GM21723 (cell line): ENCODE results near the gene CABLES1.
"Not testable (repeated sequence)": the region's sequence is repeated elsewhere in the genome, so short reads cannot be mapped to it uniquely, and the experiment has no call there.

Experiments
- ATAC-seq: cut with Tn5 transposase; IDR thresholded peaks from one replicate; pipeline ENCODE4 v1.9.1; 2021; ENCODE audit warnings: mild to moderate bottlenecking, moderate library complexity; ENCODE audit not compliant: unreplicated experiment

The CABLES1 gene

DNA sequence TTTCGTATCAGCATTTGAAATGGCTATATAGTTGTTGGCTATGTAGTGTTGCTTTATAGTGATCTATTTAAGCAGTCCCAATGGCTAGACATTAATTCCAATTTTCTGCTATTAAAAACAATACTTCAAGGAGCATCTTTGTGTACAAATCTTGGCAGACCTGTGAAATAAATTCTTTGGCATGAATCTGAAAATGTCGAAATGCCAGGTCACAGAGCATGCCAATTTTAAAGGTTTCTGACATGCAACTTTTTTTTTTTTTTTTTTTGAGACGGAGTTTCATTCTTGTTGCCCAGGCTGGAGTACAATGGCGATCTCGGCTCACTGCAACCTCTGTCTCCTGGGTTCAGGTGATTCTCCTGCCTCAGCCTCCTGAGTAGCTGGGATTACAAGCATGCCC, 26.8 kb upstream of the CABLES1 start:
- no peak for ATAC-seq

DNA sequence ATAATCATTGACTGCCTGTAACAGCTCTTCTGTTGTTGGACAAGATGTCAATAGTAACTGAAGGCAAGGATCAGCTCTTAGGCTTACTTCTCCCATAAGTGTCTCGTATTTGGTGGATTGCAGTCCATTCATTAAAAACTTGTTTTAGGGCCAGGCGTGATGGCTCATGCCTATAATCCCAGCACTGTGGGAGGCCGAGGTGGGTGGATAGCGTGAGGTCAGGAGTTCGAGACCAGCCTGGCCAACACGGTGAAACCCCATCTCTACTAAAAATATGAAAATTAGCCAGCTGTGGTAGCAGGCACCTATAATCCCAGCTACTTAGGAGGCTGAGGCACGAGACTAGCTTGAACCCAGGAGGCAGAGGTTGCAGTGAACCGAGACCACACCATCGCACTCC, 26.1 kb upstream of the CABLES1 start:
- ATAC-seq = not testable (repeated sequence)

DNA sequence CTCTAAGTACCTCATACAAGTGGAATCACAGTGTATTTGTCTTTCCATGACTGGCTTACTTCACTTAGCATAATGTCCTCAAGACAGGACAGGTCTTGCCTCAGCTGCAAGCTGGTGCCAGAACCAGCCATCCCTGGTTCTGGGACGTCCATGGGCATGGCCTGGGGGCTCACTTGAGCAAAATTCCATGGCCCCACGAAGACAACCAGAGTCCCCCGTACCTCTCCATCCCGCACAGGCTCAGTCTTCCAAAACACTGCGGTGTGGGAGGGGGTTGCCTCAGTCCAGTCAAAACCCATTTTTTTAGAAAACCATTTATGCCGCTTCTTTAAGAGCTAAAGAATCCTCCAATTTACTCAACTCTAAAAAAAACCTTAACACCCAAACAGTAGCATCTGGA, 21.7 kb upstream of the CABLES1 start:
- no peak for ATAC-seq

DNA sequence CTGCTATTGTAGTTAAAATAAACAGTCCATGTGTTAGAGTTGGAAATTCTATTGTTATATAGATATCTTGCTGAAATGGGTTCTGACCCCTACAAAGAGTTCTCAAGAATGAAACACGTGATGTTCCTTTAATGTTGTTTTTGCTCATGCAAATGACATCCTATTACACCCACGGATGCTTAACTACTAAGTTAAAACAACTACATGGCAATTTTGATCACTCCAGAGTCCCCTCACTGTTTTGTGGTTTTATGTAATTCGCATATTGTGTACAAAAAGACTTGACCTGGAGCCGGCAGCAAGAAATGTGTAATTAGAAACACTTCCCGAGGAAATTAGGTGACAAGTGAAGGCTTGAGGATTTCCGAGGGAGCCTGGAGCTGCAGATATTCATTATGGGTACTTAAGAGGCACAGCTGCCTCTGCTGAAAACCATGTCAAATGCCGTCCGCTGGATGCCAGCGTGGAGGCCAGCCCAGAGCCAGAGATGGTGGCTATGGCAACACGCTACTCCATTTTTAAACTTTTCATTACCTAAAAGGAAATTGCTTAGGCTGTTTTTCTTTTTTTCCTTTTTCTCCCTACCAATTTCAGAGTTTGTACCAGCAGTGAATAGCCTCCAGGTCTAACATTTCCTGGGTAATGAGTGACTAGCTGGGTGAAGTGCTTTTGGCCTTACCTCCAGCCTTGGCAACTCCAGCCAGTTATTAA, 21.0 kb upstream of the CABLES1 start:
- ATAC-seq = no peak

DNA sequence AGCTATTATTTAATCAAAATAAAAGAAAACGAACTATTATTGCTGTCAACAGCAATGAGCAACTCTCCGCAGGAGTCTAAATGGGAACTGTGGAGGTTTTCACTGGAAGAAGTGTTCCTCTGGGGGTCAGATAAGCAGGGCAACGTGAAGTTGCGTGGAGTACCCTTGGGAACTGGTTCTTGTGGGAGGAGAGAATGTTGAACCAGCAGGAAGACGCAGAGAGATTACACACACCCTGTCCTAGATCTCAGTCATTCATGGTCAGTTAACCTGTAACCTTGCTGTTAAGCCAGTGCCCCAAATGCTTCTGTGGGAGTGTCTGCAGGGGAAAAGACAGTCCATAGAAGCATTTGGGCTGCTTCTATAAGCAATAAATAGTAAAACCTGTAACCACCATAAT, 20.4 kb upstream of the CABLES1 start:
- ATAC-seq = no peak

DNA sequence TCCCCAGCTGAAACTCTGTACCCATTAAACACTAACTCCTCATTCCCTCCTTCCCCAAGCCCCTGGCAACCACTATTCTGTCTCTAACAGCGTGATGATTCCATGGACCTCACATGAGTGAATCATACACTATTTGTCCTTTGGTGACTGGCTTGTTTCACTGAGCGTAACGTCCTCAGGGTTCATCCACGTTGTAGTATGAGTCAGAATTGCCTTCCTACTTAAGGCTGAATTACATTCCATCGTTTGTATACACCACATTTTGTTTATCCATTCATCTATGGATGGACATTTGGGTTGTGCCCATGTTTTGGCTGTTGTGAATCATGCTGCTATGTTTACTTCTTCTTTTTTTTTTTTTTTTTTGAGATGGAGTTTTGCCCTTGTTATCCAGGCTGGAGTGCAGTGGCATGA, 19.6 kb upstream of the CABLES1 start:
- no peak for ATAC-seq

DNA sequence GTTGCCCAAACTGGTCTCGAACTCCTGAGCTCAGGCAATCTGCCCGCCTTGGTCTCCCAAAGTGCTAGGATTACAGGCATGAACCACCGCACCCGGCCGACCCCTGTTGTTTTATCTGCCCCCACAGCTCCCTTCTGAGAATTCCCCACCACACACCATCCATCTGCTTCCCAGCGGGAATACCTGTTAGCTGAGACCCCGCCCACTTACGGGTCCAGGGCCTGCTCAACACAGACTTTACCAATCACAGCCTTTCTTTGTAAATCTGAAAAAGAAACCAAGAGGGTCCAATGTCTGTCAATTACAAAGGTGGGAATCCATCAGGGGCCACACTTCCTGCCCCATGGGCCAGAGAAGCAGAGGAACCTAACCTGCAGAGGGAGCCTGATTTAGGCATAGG, 14.2 kb upstream of the CABLES1 start:
- ATAC-seq = no peak

DNA sequence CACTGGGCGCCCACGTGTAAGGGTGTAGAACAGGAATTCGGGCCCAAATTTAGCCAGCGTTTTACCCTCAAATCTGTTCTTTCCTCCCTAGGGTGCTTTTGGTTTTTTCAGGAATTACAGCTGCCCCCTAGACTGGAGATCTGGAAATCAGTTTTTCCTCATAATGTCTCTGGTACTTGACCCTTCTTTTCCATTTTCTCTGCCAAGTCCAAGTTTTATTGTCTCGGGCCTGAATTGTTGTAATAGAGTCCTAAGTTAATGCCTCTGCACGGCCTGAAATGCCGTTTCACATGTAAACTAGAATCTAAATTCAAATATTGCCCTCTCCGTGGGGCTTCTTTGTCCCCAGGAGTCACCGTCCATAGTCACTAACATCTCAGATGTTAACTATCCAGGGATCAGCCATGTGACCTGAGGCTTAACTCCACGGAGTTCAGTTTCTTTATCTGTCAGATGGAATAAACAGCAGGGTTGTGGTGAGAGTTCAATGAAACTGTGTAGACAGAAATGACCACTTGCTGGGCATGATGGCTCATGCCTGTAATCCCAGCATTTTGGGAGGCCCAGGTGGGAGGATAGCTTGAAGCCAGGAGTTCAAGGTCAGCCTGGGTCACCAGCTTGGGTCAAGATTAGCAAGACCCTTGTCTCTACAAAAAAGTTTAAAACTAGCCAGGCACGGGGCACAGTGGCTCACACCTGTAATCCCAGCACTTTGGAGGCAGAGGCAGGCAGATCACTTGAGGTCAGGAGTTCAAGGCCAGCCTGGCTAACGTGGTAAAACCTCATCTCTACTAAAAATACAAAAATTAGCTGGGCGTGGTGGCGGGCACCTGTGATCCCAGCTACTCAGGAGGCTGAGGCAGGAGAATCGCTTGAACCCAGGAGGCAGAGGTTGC, 12.7 kb upstream of the CABLES1 start:
- ATAC-seq = no peak

DNA sequence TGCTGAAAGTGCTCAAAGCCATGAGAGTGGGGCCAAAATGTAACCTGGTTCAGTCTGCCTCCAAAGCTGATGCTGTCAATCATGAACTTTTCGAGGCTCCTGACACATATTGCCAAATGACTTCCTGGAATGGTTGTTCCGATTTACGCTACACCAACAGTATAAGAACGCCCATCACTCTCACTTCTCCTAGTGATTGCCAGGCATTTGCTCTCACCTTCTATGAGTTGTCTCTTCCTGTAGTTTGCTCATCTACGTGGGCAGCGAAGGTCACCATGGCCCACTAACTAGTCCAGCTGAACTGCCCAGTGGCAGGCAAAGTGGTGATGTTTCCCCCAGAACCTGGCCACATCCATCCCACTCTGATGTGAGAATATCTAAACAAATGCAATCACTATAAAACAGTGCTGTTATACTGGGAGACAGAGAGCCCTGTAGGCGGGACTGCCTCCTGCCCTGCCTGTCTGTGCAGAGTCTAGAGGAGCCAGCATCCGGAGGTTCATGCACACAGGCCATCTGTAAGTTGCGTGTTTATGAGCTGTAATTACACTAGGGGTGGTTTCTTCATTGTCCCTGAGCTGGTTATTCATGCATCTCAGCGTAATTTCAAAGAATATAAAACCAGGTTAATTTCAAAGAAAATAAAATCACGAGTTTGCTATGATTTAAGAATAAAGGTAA, 8.8 kb upstream of the CABLES1 start:
- ATAC-seq = no peak

DNA sequence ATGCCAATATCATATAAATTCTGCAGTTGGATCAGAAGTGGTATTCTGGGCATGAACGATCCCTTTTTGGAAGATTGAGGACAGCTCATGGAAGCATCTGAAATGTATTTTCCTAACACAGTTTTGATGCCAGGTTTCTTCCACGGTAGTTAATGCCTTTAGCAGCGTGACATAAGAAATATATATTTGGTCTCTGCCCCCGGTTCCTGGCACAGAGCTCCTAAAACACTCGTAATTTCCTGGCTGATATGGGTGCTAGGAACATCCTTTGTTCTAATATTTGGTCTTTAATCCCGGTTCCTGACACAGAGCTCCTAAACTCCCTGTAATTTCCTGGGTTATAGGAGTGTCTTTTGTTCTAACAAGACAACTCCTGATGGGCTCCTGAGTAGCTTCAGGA, 8.2 kb upstream of the CABLES1 start:
- ATAC-seq = no peak

DNA sequence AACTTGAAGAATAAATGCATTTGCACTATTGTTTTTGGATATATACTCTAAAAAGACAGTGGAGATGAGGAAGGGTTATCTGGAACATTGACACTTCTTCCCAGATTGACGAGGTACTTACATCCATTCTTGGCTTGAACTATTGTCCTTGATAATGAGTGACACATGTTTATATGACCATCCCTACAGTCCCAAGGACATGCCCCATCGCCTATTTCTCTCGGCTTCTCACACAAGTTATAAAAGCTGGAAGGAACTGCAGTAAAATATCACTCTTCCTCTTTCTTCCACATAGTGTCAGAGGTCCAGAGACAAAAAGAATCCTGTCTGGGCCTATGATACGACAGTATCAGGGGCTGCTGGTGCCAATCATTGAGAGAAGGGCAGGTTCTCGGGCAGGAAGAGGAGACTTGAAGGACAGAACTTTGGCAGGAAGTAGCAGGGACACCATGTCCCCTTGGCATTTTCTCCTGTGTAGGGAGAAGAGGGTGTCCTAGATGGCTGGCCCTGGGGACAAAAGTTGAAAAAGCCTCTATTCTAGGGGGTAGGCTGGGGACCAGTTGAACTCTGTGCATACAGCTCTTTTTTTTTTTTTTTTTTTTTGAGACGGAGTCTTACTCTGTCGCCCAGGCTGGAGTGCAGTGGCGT, 5.8 kb upstream of the CABLES1 start:
- ATAC-seq = no peak

DNA sequence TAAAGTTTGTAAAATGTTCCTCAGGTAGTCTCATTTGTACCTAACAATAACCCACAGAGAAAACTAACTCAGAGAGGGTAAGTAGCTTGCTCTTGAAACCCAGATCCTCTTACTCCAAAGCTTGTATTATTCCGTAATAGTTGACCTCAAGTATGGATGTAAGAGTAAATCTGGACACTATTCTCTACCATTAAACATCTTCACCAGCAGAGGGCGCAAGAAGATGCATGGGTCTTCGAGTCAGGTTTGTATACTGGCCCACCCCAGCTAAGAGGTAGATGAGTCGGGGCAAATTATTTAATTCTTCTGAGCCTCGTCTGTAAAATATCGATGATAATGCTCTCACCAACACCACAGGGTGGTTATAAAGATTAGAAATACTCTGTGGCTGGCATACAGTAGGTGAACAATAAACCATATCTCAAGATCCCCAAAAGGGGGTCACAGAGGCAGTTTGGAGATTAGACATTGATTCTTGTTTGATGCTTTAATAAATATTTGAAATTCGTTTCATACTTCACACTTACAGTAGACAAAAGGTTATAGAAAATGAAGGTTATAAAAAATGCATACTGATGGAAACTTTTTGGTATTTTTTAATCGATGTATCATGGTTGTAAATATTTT, 3.5 kb upstream of the CABLES1 start:
- ATAC-seq = peak; percentile 30

DNA sequence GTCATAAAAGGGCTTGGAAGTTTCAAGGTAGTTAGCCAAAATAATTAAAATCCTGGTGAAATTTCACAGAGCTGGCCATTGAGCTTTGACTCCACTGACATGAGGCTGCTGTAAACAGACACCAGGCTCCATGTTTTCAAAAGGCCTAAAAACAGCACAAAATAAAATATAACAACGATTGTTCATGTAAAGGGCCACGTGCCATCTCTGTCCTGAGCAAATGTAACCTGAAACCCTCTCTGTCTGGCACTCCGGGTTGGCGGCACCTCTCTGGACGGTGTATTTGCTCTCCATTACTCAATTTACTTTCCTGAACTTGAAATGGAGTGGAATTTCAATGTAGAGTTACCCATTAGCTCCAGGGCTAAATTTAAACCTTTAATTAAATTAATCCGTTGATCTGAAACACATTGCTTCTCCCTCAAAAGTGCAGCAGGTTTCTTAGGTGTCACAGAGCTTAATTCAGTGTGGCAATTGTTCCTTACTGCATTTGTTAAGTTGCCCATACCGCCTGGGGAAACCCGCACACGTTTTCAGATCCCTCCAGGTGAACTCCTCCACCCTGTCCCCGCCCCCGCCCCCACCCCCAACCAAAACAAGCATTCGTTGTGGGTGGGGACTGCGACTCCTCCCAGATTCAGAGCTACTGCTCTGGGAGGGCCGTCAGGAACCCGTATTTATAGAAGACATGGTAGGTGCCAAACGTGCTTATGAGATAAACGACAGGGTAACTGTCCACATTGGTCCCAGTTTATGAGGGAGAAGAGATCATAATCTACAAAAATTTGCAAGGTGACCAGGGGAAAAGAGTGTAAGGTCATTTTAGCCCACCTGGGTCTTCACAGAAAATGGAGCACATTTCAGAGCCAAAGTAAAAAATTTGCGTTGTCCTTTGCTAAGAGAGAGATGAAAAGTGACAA, 1.2 kb upstream of the CABLES1 start:
- peak; percentile 52 for ATAC-seq

DNA sequence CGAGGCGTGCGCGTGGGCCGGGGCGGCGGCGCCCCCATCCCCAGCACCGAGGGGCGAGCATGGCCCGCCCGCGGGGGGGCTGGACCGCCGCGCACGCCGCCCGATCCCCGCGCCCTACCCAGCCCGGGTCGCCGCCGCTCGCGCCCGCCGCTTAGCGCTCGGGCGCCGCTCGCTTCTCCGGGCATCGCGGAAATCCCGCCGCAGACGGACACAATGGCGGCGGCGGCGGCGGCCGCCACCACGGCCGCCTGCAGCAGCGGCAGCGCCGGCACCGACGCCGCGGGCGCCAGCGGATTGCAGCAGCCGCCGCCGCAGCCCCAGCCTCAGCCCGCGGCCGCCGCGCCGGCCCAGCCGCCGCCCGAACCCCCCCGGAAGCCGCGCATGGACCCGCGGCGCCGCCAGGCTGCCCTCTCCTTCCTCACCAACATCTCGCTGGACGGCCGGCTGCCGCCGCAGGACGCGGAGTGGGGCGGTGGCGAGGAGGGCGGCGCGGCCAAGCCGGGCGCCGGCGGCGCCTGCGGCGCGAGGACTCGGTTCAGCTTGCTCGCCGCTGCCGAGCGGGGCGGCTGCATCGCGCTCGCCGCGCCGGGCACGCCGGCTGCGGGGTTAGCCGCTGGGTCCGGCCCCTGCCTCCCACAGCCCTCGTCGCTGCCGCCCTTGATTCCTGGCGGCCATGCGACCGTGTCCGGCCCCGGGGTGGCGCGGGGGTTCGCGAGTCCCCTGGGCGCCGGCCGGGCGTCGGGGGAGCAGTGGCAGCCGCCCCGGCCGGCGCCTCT, 453 bp downstream of the CABLES1 start:
- ATAC-seq = no peak

DNA sequence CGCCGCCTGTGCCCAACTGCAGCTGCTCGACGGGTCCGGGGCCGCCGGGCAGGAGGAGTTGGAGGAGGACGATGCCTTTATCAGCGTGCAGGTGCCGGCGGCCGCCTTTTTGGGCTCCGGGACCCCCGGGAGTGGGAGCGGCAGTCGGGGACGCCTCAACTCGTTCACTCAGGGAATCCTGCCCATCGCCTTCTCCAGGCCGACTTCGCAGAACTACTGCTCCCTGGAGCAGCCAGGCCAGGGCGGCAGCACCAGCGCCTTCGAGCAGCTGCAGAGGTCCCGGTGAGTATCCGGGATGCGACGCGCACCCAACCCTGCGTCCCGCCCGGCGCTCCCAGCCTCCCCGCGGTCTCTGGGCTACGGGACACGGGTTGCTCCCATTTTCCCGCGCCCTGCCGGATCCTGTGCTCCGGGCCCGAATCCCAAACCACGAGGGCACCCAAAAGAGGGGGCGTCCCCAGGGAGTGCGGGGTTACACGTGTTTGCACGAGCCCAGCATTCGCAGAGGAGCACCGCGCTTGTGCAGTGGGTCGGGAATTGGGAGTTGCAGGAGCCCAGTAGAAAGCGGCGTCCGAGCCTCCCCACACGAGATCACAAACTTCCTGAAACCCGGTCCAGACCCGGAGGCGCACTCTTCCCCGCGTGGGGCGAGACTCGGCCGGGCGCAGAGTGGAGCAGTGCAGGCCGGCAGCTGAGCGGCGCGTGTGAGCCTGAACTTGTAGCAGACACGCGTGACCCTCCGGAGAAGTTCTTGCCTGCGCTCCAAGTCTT, 1.2 kb downstream of the CABLES1 start:
- ATAC-seq = no peak

DNA sequence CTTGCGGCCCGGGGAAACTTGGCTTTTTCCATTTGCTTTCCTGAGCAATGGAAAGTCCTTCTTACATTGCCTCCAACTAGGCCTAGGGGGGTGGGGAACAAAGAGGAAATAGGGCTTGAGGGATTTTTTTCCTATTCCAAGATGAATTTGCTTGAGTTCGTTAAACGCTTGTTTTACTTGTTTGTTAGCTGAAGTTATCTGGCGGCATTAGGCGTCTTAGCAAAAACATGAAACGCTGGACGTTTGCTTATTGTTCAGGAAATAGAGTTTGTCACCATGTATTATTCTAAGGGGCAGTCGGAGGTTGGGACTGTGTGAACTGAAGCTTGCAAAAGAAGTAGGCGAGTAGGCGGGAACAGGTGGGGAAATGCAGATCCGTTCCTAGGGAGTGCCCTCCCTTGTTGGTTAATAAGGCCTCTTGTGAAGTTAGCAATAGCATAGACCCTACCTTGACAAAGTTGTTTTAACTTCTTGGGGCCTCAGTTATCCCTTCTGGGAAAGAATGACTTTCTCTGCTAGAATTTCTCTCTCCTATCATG, 1.9 kb downstream of the CABLES1 start:
- ATAC-seq = no peak

DNA sequence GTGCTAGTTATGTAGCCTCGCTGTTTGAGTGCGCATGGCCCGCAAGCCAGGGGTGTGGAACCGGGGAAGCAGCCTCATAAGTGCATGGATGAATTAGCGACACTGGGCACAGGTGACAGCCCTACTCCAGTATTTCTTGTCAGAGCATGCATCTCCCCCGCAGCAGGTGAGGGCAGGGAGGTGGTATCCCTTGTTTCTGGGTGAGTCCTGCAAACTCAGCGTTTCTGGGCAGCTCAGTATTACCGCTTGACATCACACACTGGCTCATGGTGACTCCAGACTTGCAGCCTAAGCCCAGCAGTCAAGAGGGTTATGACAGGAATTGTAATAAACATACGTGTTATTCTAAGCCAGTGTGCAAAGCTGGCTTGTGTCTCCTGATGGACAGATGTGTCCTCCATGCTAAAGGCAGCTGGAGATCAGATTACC, 2.5 kb downstream of the CABLES1 start:
- no peak for ATAC-seq

DNA sequence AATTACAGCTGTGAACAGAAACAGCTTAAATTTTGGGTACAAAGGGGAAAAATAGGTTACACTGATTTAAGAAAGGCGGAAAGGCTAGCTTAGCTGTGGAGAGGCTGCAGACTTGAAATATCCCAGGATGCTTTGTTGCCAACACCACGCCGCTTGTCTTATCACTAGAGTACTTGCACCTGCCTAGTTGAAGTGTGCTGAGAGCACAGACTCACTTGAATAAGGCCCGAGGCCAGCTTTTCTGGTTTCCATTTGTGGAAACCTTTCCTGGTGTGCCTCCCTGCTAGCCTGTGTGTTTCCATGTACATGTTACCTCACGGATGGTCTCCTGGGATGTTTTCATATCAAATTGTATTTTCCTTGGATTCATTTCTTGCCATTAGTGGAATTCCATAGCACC, 3.2 kb downstream of the CABLES1 start:
- ATAC-seq = no peak
